H1 (cell line): ENCODE results near the gene MGAT5.

ENCODE experiments used
- ATF3 ChIP-seq: IDR thresholded peaks from 2 replicates; pipeline ENCODE4 v1.6.1; 2011; ENCODE audit warnings: low read depth, mild to moderate bottlenecking, low read length; ENCODE audit not compliant: insufficient read depth
- CTCF ChIP-seq, 3 experiments: IDR thresholded peaks; 1 replicate in 2 of 3; 2 replicates in 1 of 3; pipeline versions ENCODE4 v1.5.1 to v1.6.1; 2011; ENCODE audit warnings: low read length in 3 of 3, mild to moderate bottlenecking in 3 of 3, inconsistent platforms in 2 of 3, low read depth in 1 of 3, moderate library complexity in 1 of 3; ENCODE audit not compliant: insufficient read depth in 1 of 3; ENCODE audit errors: control extremely low read depth in 1 of 3
- EZH2 ChIP-seq: fragments of 200-600 bp; sonication (generic); IDR thresholded peaks from 2 replicates; pipeline ENCODE4 v1.7.1; 2012; ENCODE audit warnings: low read depth, mild to moderate bottlenecking, moderate library complexity, low read length, inconsistent platforms; ENCODE audit not compliant: severe bottlenecking
- GTF2F1 ChIP-seq: IDR thresholded peaks from 2 replicates; pipeline ENCODE4 v1.6.1; 2012; ENCODE audit warnings: low read depth, low read length, improper control_type of control experiment, borderline replicate concordance
- KDM1A ChIP-seq: fragments of 200-600, 300-600 bp; sonication (generic); IDR thresholded peaks from 2 replicates; pipeline ENCODE4 v1.7.1; 2016; ENCODE audit warnings: mild to moderate bottlenecking, low read length, borderline replicate concordance
- RFX5 ChIP-seq: IDR thresholded peaks from 2 replicates; pipeline ENCODE4 v1.6.1; 2011; ENCODE audit warnings: low read depth, low read length, improper control_type of control experiment, borderline replicate concordance
- SIN3A ChIP-seq, 2 experiments: IDR thresholded peaks in 1 of 2; conservative IDR thresholded peaks in 1 of 2; 2 replicates each; pipeline ENCODE4 v1.6.1; 2011 to 2012; ENCODE audit warnings: low read length in 2 of 2, improper control_type of control experiment in 1 of 2, low read depth in 1 of 2, mild to moderate bottlenecking in 1 of 2
- SIRT6 ChIP-seq: IDR thresholded peaks from one replicate; pipeline ENCODE4 v1.7.1; 2012; ENCODE audit warnings: low read length, inconsistent platforms
- SP1 ChIP-seq: IDR thresholded peaks from 2 replicates; pipeline ENCODE4 v1.6.1; 2011; ENCODE audit warnings: low read depth, low read length
- TF ChIP-seq, protein P1 (sequence below): IDR thresholded peaks from 2 replicates; pipeline ENCODE4 v1.6.1; 2012; ENCODE audit warnings: inconsistent platforms

GRCh38 chr2:134230885-134231284 is 23.0 kb upstream of the MGAT5 start:
- no peak for TF ChIP-seq CTCF (IDR thresholded peaks at IDR 0.05; ENCODE audit: control extremely low read depth in 1 of 3, insufficient read depth in 1 of 3, low read depth in 1 of 3, low read length in 3 of 3)
- TF ChIP-seq EZH2 = no peak
- TF ChIP-seq, protein P1, sequence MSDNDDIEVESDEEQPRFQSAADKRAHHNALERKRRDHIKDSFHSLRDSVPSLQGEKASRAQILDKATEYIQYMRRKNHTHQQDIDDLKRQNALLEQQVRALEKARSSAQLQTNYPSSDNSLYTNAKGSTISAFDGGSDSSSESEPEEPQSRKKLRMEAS = no peak
- TF ChIP-seq SP1 = no peak
- TF ChIP-seq SIRT6 = no peak
- TF ChIP-seq ATF3 = no peak
- TF ChIP-seq SIN3A (conservative IDR thresholded peaks at IDR 0.05 in 1 of 2, IDR thresholded peaks at IDR 0.05 in 1 of 2; ENCODE audit: low read depth in 1 of 2, low read length in 2 of 2) = no peak
- no peak for TF ChIP-seq KDM1A
- TF ChIP-seq GTF2F1 = no peak
- no peak for TF ChIP-seq RFX5
